ENCODE measurements around the gene NFKBIA. TPM values are rescaled to one million over a fixed set of nuclear protein-coding genes. Genes with fewer than 3 reads are reported as not detected.

NFKBIA gene
- total RNA-seq, 1 donor from 2014 or later: 41.0 TPM

- no peak for DNase-seq (ENCODE audit: low spot score)
- Mint-ChIP-seq H3K36me3 (ENCODE audit: low read depth) (no peaks in the 10 kb centered on the region), H3K9me3 (ENCODE audit: low read depth) (no peaks in the 10 kb centered on the region), H3K27ac (ENCODE audit: unreplicated experiment) (no peak overlapping the region), H3K4me3 (ENCODE audit: unreplicated experiment) (no peak overlapping the region), H3K4me1 (ENCODE audit: low read depth) (peaks cover 64% of the 10 kb centered on the region), H3K27me3 (ENCODE audit: low read depth) (no peaks in the 10 kb centered on the region)
- no peak for TF ChIP-seq CTCF (IDR thresholded peaks at IDR 0.05)
Measured at GRCh38 chr14:35418093-35418492, 13.5 kb upstream of the NFKBIA start.

- peaks cover 64% of the 10 kb centered on the region for H3K4me1 Mint-ChIP-seq (ENCODE audit: low read depth)
- no peaks in the 10 kb centered on the region for H3K36me3 Mint-ChIP-seq (ENCODE audit: low read depth)
- no peaks in the 10 kb centered on the region for H3K9me3 Mint-ChIP-seq (ENCODE audit: low read depth)
- no peak for TF ChIP-seq CTCF (IDR thresholded peaks at IDR 0.05)
- no peak overlapping the region for H3K4me3 Mint-ChIP-seq (ENCODE audit: unreplicated experiment)
- DNase-seq (ENCODE audit: low spot score): no peak
- H3K27me3 Mint-ChIP-seq (ENCODE audit: low read depth): no peaks in the 10 kb centered on the region
- peak overlapping the region; percentile 90 for H3K27ac Mint-ChIP-seq (ENCODE audit: unreplicated experiment)
Measured at GRCh38 chr14:35416108-35416750, 11.7 kb upstream of the NFKBIA start.

GRCh38 chr14:35414365-35414764 is 9.8 kb upstream of the NFKBIA start:
- peaks cover 51% of the 10 kb centered on the region for H3K4me1 Mint-ChIP-seq (ENCODE audit: low read depth)
- TF ChIP-seq CTCF (IDR thresholded peaks at IDR 0.05): no peak
- H3K27me3 Mint-ChIP-seq (ENCODE audit: low read depth): no peaks in the 10 kb centered on the region
- DNase-seq (ENCODE audit: low spot score): no peak
- H3K36me3 Mint-ChIP-seq (ENCODE audit: low read depth): no peaks in the 10 kb centered on the region
- H3K9me3 Mint-ChIP-seq (ENCODE audit: low read depth): no peaks in the 10 kb centered on the region
- peak overlapping the region; percentile 40 for H3K4me3 Mint-ChIP-seq (ENCODE audit: unreplicated experiment)
- peak overlapping the region; percentile 90 for H3K27ac Mint-ChIP-seq (ENCODE audit: unreplicated experiment)

- no peaks in the 10 kb centered on the region for H3K9me3 Mint-ChIP-seq (ENCODE audit: low read depth)
- H3K27me3 Mint-ChIP-seq (ENCODE audit: low read depth): no peaks in the 10 kb centered on the region
- H3K36me3 Mint-ChIP-seq (ENCODE audit: low read depth): no peaks in the 10 kb centered on the region
- no peak overlapping the region for H3K4me3 Mint-ChIP-seq (ENCODE audit: unreplicated experiment)
- no peak for TF ChIP-seq CTCF (IDR thresholded peaks at IDR 0.05)
- peaks cover 47% of the 10 kb centered on the region for H3K4me1 Mint-ChIP-seq (ENCODE audit: low read depth)
- no peak for DNase-seq (ENCODE audit: low spot score)
- peak overlapping the region; percentile 92 for H3K27ac Mint-ChIP-seq (ENCODE audit: unreplicated experiment)
Measured at GRCh38 chr14:35412272-35413056, 7.9 kb upstream of the NFKBIA start.

- H3K27ac Mint-ChIP-seq (ENCODE audit: unreplicated experiment): no peak overlapping the region
- H3K9me3 Mint-ChIP-seq (ENCODE audit: low read depth): no peaks in the 10 kb centered on the region
- H3K36me3 Mint-ChIP-seq (ENCODE audit: low read depth): no peaks in the 10 kb centered on the region
- no peak for TF ChIP-seq CTCF (IDR thresholded peaks at IDR 0.05)
- no peak for DNase-seq (ENCODE audit: low spot score)
- no peaks in the 10 kb centered on the region for H3K27me3 Mint-ChIP-seq (ENCODE audit: low read depth)
- H3K4me3 Mint-ChIP-seq (ENCODE audit: unreplicated experiment): no peak overlapping the region
- peaks cover 46% of the 10 kb centered on the region for H3K4me1 Mint-ChIP-seq (ENCODE audit: low read depth)
Measured at GRCh38 chr14:35410858-35411257, 6.3 kb upstream of the NFKBIA start.
